D721Med (cell line): Measurements from ENCODE around the gene KIF3C.

ENCODE experiments used
- DNase-seq: peaks from one replicate; pipeline ENCODE4 v3.0.0; 2011; ENCODE audit warnings: low spot score; ENCODE audit not compliant: insufficient read length
- FAIRE-seq: peaks from 2 replicates; lab custom pipeline; 2011; peaks lifted over from hg19 to GRCh38; lab: Jason Lieb, UNC
- CTCF ChIP-seq: IDR thresholded peaks from 2 replicates; pipeline ENCODE4 v1.5.1; 2012; ENCODE audit warnings: mild to moderate bottlenecking, control low read depth; ENCODE audit not compliant: insufficient read depth; ENCODE audit errors: missing control alignments

KIF3C gene

GRCh38 chr2:26016012-26016705 lies 33.9 kb upstream of the KIF3C start:
- DNase-seq (no peak), FAIRE-seq (no peak)
- no peak for TF ChIP-seq CTCF

- no peak for FAIRE-seq
- TF ChIP-seq CTCF, result no peak
- no peak for DNase-seq
Measured at GRCh38 chr2:26013668-26014067, 31.4 kb upstream of the KIF3C start.

GRCh38 chr2:26011990-26012856 lies 29.9 kb upstream of the KIF3C start:
- DNase-seq, result peak; percentile 76
- FAIRE-seq, result no peak
- no peak for TF ChIP-seq CTCF

- no peak for TF ChIP-seq CTCF
- DNase-seq (no peak), FAIRE-seq (no peak)
Measured at GRCh38 chr2:26011609-26011989, 29.3 kb upstream of the KIF3C start.

- FAIRE-seq (no peak), DNase-seq (no peak)
- TF ChIP-seq CTCF, result no peak
Measured at GRCh38 chr2:26010943-26011342, 28.6 kb upstream of the KIF3C start.

GRCh38 chr2:26009567-26009963 lies 27.3 kb upstream of the KIF3C start:
- DNase-seq, result no peak
- FAIRE-seq, result no peak
- no peak for TF ChIP-seq CTCF
